NCI-H748 (cell line): Measurements from ENCODE around the gene FIS1.
A peak's percentile ranks its signal among the peaks of the same experiment; 100 is the strongest.
"Not testable (repeated sequence)": the region's sequence is repeated elsewhere in the genome, so short reads cannot be mapped to it uniquely, and the experiment has no call there.

ENCODE experiments used
- DNase-seq: peaks from one replicate; lab custom pipeline; 2025; ENCODE audit not compliant: unreplicated experiment; lab: John Stamatoyannopoulos, UW

Gene FIS1

DNA sequence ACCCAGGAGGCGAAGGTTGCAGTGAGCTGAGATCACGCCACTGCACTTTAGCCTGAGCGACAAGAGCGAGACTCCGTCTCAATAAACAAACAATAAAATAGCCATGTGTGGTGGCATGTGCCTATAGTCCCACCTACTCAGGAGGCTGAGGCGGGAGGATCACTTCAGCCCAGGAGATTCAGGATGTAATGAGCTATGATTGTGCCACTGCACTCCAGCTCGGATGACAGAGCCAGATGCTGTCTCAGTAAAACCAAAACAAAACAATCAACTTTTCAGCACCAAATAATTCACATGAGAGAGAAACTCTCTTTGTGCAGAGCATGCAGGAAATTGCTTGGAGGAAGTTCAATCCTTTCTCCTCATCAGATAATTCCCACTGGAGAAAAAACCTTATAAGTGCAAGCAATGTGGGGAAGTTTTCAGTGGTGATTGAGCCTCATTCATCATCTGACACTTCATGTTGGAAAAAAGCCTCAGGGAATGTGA is 13.4 kb upstream of the FIS1 start:
- DNase-seq = no peak

DNA sequence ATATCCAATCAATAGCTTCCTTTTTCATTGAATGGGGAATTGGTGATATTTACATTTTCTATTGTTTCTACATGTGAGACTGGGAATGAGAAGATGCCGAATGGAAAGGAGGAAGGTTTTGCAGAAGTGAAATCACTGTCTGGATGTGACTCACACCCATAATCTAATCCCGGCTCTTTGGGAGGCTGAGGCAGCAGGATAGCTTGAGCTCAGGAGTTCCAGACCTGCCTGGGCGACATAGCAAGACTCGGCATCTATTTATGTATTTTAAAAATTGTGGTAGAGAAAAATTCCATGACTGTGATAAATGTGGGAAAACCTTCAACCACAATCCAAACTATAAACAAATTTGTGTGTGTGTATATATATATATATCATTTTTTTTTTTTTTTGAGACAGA is 10.9 kb upstream of the FIS1 start:
- DNase-seq = no peak

DNA sequence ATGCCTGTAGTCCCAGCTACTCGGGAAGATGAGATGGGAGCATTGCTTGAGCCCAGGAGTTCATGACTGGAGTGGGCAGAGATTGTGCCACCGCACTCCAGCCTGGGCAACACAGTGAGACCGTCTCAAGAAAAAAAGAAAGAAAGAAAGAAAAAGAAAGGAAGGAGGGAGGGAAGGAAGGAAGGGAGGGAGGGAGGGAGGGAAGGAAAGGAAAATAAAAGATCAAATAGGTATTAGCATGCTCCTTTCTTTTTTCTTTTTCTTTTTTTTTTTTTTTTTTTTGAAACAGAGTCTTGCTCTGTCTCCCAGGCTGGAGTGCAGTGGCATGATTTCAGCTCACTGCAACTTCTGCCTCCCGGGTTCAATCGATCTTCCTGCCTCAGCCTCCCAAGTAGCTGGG is 8.3 kb upstream of the FIS1 start:
- not testable (repeated sequence) for DNase-seq

DNA sequence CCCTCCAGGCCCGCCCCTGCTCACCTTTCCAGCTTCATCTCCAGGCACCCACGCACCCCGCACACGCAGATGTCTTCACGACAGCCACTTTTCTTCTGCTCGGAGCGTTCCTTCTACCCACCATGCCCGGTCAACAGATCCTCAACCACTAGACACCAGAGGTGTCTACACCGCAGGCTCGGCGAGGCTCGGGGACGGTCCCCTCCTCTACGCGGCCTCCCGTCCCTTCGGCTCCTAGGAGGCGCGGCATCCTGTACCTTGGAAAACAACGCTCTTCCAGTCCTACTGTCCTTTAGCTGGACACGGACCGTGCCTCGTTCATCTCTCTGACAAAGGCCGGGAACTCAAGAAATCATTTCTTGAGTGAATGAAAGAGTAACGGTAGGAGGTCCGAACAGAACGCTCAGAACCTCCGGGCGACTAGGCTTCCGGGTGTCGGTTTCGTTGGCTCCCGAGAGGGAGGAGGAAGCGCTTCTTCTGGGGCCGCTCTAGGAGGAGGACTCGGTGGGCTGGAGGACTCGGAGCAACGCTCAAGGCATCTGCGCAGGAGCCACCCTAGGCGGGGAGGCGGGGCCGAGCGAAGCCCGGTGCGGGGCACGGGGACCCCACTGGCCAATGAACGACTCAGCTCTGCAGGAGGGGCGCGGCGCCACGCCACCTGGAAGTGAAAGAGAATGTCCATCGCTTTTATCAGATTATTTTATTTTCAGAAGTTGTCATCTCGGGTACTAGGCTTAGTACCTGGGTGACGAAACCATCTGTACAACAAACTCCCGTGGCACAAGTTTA is 7.2 kb upstream of the FIS1 start:
- peak; percentile 98 for DNase-seq

DNA sequence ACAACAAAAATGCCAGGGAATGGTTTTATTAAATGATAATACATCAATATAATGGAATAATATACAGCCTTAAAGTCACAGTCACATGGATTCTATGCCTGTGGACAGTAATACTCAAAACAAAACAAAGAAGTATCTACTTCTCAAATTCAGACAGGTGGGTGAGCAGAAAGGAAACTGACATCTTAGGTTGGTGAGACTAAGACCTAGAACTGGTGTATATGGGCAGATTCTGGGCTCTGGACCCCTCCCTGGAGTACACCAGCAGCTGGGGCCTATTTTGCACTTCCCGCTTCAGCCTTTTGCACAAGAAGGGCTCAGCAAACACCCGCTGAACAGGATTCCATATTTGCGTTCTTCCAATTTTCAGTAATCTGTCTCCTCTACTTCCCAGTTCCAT is 5.4 kb upstream of the FIS1 start:
- DNase-seq = no peak

DNA sequence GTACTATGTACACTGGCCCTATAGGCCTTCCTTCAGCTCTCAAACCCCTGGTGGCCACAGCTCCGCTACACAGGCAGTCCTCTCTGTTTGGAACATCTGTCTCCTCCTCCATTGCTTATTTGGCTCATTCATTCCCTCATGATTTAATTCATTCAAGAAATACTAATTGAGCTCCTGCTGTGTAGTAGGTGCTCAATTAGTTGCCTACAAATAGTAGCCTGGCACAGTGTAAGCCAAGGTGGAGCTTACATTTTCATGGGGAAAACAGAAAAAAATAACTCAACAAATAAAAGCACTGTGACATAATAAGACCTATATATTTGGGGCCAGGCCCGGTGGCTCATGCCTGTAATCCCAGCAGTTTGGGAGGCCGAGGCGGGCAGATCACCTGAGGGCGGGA is 3.4 kb upstream of the FIS1 start:
- no peak for DNase-seq

DNA sequence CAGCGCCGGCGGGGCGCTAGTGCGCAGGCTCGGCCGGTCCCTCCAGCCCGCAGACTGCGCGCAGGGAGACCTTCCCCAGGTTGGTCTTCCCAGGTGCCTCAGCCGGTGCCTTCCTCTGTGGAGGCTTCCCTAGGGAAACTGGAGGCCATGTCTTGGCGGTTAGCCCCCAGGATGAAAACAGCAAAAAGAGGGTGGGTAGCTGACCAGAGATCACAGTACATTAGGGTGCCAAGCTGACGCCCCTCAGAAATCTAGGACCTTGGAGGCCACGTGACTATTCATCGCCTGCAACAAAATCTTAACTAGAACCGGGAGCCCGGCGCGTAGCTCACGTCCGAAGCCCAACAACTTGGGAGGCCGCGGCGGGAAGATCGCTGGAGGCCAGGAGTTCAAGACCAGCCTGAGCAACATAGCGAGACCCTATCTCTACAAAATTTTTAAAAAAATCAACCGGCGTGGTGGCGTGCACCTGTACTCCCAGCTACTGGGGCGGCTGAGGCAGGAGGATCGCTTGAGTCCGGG is 327 bp upstream of the FIS1 start:
- no peak for DNase-seq

DNA sequence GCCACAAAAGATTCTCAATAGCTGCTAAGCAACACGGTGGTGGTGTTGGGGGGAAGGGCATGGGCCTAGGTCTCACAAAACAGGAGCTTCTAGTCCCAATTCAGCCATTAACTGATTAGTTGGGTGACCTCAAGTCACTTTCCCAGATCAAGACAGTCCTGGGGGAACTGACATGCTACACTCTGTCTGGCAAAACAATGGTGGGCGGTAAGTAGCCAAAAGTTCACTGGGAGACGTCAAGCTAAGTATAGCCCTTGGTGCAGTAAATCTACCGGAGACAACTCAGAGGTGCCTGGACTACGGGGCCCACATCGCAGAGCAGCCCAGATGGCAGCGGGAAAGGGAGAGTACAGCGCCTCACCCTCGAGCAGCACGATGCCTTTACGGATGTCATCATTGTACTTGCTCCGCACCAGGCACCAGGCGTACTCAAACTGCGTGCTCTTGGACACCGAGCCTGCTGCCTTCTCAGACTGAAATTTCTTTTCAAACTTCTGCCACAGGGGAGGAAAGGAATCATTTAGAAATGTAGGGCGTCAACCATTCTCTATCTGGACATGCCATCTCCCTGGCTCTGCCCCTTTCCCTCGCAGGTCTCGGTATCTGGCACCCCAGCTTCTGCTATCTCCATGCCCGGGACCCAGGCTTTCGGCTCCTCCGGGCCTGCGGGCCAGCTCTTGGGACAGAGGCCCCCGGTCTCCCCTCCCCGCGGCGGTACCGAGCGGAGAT is 1.1 kb downstream of the FIS1 start:
- DNase-seq = no peak

DNA sequence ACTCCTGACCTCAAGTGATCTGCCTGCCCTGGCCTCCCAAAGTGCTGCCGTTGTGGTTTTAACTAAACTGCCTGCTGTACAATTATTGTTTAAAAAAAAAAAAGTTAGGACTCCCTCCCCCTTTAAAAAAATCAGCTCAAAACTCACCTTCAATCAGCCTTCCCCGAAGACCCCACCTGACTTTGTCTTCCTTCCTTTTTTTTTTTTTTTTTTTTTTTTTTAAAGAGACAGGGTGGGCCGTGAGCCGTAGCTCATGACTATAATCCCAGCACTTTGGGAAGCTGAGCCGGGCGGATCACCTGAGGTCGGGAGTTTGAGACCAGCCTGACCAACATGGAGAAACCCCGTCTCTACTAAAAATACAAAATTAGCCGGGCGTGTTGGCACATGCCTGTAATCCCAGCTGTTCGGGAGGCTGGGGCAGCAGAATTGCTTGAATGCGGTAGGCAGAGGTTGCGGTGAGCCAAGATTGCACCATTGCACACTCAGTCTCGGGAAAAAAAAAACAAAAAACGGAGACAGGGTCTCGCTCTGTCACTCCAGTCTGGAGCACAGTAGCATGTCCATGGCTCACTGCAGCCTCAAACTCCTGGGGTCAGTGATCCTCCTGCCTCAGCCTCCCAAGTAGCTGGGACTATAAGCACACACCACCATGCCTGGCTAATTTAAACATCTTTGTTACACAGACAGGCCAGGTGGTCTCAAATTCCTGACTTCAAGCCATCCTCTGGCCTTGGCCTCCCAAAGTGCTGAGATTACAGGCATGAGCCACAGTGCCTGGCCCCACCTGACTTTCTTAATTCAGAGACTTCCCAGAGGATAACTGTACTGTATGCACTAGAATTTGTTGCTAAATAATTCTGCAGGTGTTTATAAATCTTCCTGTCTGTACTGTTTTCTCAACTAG is 3.2 kb downstream of the FIS1 start:
- DNase-seq = no peak

DNA sequence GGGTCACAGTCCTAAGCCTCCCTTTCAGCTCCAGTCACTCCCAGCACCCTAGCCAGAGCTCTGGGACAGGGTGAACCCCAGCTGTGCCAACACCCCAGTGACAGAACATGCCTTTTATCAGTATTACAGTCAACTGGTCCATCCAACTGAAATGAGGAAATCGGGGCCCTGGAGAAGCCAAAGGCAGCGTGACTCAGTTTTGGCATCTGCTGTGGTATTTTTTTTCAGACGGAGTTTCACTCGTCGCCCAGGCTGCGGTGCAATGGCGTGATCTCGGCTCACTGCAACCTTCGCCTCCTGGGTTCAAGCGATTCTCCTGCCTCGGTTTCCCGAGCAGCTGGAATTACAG is 3.9 kb downstream of the FIS1 start:
- DNase-seq = no peak

DNA sequence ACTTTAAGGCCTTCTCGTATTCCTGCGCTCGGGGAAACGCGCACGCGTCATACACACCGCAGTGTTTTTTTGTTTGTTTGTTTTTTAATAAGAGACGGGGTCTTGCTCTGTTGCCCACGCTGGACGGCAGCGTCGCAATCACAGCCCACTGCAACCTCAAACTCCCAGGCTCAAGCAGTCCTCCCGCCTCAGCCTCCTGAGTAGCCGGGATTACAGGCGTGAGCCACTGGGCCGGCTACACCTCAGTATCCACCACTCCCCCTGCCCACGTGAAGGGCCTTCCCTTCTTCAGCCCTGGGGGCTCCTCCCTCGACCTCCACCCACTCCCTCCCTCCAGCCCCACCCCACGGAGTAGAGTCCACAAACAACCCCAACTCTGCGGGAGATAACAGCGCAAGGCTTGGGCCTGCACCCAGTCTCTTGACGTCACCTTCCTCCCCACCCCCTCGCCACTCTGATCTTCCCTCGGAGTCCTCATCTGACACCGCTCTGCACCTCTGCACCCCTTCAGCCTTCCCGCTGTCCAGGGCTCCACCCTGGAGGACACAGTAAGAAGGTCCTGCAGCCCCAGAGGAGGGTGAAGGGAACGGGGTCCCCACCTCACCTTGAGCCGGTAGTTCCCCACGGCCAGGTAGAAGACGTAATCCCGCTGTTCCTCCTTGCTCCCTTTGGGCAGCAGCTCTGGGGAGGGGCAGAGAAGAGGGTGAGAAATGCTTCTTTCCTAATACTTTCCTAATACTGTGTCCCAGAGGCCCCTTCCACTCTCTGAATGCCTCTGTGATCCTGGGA is 4.5 kb downstream of the FIS1 start:
- DNase-seq = no peak

DNA sequence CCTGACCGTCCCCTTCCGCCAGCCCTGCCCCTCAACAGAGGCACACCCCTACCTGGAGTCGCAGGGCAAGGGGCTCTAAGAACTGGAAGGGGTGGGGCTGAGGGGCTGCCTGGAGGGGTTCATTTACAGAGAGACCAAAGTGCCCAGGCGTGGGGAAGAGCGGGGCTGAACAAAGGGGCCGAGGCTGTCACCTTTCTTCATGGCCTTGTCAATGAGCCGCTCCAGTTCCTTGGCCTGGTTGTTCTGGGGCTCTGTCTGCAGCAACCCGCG is 5.0 kb downstream of the FIS1 start:
- DNase-seq = no peak

DNA sequence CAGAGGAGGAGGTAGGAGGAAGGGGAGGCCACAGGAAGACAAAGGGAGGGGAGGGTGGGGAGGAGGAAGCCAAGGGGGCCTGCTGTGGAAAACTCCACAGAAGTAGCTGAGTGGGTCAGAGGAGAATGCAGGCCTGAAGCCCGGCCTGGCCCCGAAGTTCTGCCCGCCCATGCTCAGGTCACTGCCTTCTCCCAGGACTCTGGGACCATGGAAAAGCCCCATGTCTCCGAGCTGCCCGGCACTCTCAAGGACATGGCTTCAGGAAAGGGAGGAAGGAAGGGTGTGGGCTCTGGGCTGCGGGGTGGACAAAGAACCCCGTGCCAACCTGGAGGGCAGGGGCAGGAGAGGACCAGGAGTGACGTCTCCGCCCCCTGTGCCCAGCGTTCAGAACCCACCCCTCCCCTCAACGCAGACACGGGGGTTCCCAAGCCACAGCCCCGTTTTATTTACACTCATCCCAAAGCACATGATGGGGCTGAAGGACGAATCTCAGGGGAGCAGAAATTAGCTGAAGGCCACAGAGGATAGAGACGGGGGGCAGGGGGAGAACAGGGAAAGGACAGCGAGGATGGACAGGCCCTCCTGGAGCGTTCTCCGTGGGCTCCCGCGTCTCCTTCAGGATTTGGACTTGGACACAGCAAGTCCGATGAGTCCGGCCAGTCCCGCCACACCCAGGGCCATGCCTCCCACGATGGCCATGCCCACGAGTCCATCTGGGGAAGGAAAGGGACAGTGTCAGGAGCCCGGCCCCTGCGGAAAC is 5.5 kb downstream of the FIS1 start:
- DNase-seq = no peak

DNA sequence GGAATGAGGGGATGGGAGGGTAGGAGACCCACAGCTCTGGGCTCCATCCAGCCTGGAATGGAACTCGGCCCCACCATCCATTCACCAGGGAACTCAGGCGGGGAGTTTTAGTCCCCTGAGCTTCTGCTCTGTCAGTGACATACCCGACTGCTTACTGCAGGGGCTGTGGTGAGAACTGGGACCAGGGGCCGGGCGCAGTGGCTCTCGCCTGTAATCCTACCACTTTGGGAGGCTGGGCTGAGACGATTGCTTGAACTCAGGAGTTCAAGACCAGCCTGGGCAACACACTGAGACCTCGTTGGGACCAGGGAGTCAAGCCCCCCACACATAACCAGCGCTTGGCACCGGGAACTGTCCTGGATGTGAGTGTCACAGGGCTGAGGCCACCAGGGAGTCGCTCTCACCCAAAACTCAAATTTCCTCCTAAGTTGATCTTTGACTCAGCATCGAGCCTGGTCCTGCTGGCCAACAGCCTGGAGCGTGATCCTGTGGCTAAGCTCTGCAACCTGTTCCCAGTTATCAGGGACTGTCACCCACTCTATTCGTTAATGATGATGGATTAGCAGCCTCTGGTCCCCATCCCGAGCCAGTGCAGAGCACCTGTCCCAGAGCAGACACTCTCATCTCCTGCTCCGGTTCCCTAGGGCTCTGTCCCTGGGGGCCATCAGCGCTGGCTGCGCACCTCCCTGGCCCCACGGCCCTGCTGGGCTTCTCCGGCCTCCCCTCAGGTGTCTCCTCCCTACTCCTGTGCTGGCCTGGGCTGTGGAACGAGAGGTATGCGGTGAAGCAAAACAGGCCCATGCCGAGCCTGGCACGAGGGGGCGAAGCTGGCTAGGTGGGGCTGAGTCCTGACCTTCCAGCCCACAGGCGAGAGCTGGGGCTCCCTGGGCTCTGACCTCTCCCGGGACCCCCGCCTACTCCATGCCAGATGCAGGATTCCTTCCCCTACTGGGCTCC is 6.4 kb downstream of the FIS1 start:
- DNase-seq = no peak

DNA sequence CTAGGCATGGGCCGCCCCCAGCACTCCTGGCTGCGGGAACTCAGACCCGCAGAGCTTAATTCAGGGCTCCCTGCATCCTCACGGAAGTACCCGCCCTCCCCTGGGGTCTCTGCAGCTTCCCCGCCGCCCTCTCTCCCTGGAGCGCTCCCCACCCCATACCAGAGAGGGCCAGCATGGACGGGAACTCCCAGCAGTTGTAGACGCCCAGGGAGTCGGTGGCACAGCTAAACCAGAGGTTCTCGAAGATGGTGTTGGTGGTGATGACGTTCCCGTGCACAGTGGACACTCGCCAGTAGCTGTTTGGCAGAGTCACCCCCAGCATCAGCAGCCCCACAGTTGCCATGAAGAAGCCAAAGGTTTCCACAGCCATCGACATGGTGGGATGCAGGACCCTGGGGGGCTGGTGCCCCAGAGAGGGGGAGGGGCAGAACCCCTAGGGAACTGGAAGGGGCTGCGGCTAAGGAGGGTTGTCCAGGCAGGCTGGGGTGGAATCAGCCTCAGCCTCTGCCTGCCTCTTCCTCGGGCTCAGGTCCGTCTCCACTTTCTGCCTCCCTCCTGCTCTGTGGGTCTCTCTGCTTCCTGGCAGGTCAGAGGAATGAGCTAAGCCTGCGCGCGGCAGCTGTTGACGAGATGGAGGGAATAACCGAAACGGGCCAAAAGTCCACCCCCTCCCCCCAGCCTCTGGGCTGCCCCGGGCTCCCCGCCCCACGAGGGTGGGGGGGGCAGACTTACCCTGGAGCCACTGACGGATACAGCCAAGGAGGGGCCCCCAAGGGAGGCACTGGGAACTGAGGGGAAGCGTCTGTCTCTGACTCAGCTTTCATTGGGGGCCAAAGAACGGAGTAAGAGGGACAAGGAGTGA is 7.4 kb downstream of the FIS1 start, which contains the start of gene CLDN15:
Gene CLDN15 (minus strand): TSS at position 597 of the 862 bp plus-strand sequence. CDS start 221 bp downstream, at position 376.
- DNase-seq = no peak

DNA sequence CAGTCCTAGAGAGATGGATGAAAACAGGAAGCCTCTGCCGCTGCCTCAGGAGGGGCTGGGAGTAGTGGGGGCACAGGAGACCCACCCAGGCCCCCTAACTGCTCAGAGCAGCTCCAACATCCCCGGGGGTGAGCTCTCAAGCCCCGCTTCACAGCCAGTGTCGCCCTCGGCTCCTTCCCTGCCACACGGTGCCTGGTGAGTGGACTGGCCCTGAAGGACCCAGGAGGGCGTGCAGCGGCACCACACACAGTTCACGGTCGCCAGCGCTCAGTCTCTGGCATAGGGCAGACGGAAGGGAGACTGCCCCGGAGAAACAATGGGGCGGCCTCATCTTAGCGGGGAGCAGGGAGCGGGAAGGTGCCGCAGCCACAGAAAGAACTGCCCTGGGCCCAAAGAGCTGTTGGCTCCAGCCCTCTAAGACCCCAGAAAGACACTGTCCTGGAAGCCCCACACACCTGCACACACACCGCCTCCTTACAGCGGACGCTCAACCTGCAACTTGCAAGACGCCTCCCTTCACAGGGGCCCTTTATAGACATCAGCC is 8.5 kb downstream of the FIS1 start:
- no peak for DNase-seq

DNA sequence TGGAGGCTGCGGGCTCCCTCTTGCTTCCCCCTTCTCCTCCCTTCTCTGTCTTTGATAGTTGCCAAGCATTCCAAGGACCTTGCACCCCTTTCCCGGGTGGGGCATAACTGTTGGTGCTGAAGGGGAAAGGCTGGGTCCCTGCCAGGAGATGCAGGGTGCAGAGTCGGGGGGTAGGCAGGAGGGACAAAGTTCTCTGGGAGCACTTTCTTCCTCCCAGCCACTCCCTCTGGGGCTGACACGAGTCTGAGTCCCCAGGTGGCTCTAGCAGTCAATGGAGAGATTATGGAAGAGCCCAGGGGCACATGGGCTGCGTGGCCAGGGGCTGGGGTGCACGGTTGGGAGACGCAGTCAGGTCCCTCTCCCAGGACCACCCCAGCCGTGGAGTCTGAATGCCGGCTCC is 9.4 kb downstream of the FIS1 start:
- no peak for DNase-seq

DNA sequence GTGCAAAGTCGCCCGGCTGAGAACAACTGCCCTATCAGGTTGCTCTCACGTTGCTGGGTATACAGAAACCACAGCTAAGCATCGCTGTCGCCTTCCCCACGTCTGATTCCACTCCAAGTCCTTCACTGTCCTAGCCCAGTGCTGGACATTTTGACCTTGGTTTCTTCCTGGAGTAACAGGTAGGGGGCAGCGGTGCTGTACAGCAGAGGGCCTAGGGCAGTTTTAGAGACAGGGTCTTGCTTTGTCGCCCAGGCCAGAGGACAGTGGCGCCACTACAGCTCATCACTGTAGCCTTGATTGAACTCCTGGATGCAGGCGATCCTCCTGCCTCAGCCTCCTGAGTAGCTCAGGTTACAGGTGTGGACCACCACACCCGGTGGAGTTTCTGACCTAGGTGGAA is 9.8 kb downstream of the FIS1 start:
- DNase-seq = peak; percentile 5
